SK-N-MC (cell line): ENCODE measurements around the gene ERICH2.

Experiments used
- DNase-seq: peaks from one replicate; pipeline ENCODE4 v3.0.0-alpha.2; 2011; ENCODE audit warnings: low read depth, low spot score
- H3K27ac ChIP-seq: fragments of 200-600 bp; sonication (generic); 2 replicates; pipeline ENCODE4 v1.5.1; 2016; ENCODE audit warnings: mixed run types
- H3K36me3 ChIP-seq: fragments of 200-600 bp; sonication (generic); 2 replicates; pipeline ENCODE4 v1.6.1; 2017; ENCODE audit warnings: antibody characterized with exemption, low read length, mixed read lengths; ENCODE audit not compliant: insufficient read depth
- H3K4me3 ChIP-seq: fragments of 200-600 bp; sonication (generic); 2 replicates; pipeline ENCODE4 v1.5.1; 2016
- H3K9ac ChIP-seq: fragments of 200-600 bp; sonication (generic); 2 replicates; pipeline ENCODE4 v1.8.0; 2017; ENCODE audit warnings: mixed run types, mixed read lengths; ENCODE audit not compliant: insufficient read length
- H3K9me3 ChIP-seq: fragments of 200-600 bp; sonication (generic); 2 replicates; pipeline ENCODE4 v1.6.1; 2017; ENCODE audit warnings: low read depth, mild to moderate bottlenecking, antibody characterized with exemption, low read length, moderate library complexity, mixed read lengths
- EZH2 ChIP-seq: fragments of 200-600 bp; sonication (generic); IDR thresholded peaks from one replicate; pipeline ENCODE4 v1.6.1; 2017; ENCODE audit warnings: antibody characterized with exemption
- FOXP2 ChIP-seq: optimal IDR thresholded peaks from 2 replicates; pipeline ENCODE3; 2011; ENCODE audit warnings: mild to moderate bottlenecking, moderate library complexity; ENCODE audit not compliant: insufficient read depth; ENCODE audit errors: extremely low read length, control extremely low read depth
- POLR2AphosphoS5 ChIP-seq: IDR thresholded peaks from 2 replicates; pipeline ENCODE4 v1.6.1; 2012; ENCODE audit warnings: mild to moderate bottlenecking, low read depth, low read length, borderline replicate concordance

Gene ERICH2

GRCh38 chr2:170812710-170813600 is 42.8 kb downstream of the ERICH2 start:
- peak; percentile 31 for TF ChIP-seq EZH2
- TF ChIP-seq FOXP2 = no peak
- no peak for TF ChIP-seq POLR2AphosphoS5
- H3K9ac ChIP-seq = no peak overlapping the region
- no peak overlapping the region for H3K27ac ChIP-seq
- H3K36me3 ChIP-seq = no peaks in the 10 kb centered on the region
- H3K4me3 ChIP-seq = no peak overlapping the region
- peak; percentile 91 for DNase-seq
- no peaks in the 10 kb centered on the region for H3K9me3 ChIP-seq

GRCh38 chr2:170813611-170814532 is 43.7 kb downstream of the ERICH2 start:
- Histone ChIP-seq H3K9me3 (no peaks in the 10 kb centered on the region), H3K27ac (no peak overlapping the region), H3K9ac (no peak overlapping the region), H3K4me3 (no peak overlapping the region), H3K36me3 (no peaks in the 10 kb centered on the region)
- TF ChIP-seq FOXP2 (no peak), EZH2 (no peak), POLR2AphosphoS5 (no peak)
- no peak for DNase-seq

- Histone ChIP-seq H3K27ac (no peak overlapping the region), H3K36me3 (no peaks in the 10 kb centered on the region), H3K9me3 (no peaks in the 10 kb centered on the region), H3K9ac (no peak overlapping the region), H3K4me3 (no peak overlapping the region)
- TF ChIP-seq EZH2 (no peak), POLR2AphosphoS5 (no peak), FOXP2 (no peak)
- no peak for DNase-seq
These were observed 44.5 kb downstream of the ERICH2 start for GRCh38 chr2:170814533-170815230.

- Histone ChIP-seq H3K9me3 (no peaks in the 10 kb centered on the region), H3K4me3 (no peak overlapping the region), H3K27ac (no peak overlapping the region), H3K36me3 (no peaks in the 10 kb centered on the region), H3K9ac (no peak overlapping the region)
- TF ChIP-seq EZH2 (no peak), FOXP2 (no peak), POLR2AphosphoS5 (no peak)
- no peak for DNase-seq
These were observed 45.1 kb downstream of the ERICH2 start for GRCh38 chr2:170815311-170815710.

GRCh38 chr2:170815746-170816503 is 45.7 kb downstream of the ERICH2 start:
- H3K9me3 ChIP-seq = no peaks in the 10 kb centered on the region
- TF ChIP-seq EZH2 = no peak
- H3K27ac ChIP-seq = no peak overlapping the region
- H3K4me3 ChIP-seq = peak overlapping the region; percentile 74
- no peak for DNase-seq
- H3K36me3 ChIP-seq = no peaks in the 10 kb centered on the region
- H3K9ac ChIP-seq = no peak overlapping the region

- Histone ChIP-seq H3K27ac (no peak within 1 kb of the TSS), H3K9ac (no peak within 1 kb of the TSS), H3K4me3 (peak within 1 kb of the TSS; percentile 74), H3K36me3 (no peaks in the 10 kb centered on the region), H3K9me3 (no peaks in the 10 kb centered on the region)
- TF ChIP-seq FOXP2 = no peak
- no peak for TF ChIP-seq POLR2AphosphoS5
- no peak for TF ChIP-seq EZH2
- DNase-seq = no peak
These were observed 46.4 kb downstream of the ERICH2 start, which contains the start of gene GAD1 for GRCh38 chr2:170816504-170817092. Gene GAD1, plus strand, starts transcription at chr2:170816887. Its CDS starts 1,705 bp downstream, at chr2:170818592.
